Measurements from ENCODE around the gene WEE2.
A peak's percentile ranks its signal among the peaks of the same experiment; 100 is the strongest.

WEE2 gene

GRCh38 chr7:141691961-141692360, 16.2 kb upstream of the WEE2 start:
- DNase-seq, result no peak

DNA sequence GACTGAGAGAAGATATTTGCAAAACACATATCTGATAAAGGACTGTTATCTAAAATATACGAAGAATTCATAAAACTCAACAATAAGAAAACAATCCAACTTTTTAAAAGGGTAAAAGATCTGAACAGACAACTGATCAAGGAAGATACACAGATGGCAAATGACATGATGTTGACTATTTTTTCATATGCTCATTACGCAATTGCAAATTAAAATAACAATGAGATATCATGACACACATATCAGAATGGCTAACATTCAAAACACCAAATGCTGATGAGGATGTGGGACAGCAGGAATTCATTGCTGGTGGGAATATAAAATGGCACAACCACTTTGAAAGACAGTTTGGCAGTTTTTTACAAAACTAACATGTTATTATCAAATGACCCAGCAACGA, 15.1 kb upstream of the WEE2 start:
- DNase-seq, result no peak

- no peak for DNase-seq
Measured at GRCh38 chr7:141695803-141696289, 12.3 kb upstream of the WEE2 start.

DNA sequence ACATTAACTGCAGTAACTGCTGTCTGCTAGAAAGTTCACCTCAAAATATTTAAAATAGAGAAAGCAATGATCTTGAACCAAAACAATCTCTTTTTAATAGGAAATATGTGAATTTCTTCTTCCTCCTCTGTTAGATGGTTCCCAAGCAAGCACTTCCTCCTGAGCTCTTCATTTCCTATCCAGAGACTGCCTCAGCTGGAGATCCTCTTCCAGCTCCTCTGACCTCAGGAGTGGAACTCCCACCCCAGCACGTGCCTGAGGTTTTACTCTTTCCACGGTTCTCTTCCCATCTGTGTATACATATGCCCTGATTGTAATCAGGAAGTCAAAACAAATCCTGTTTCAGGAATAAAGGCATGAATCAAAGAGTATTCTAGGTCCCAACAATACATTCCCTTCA, 11.8 kb upstream of the WEE2 start:
- DNase-seq, result no peak

DNA sequence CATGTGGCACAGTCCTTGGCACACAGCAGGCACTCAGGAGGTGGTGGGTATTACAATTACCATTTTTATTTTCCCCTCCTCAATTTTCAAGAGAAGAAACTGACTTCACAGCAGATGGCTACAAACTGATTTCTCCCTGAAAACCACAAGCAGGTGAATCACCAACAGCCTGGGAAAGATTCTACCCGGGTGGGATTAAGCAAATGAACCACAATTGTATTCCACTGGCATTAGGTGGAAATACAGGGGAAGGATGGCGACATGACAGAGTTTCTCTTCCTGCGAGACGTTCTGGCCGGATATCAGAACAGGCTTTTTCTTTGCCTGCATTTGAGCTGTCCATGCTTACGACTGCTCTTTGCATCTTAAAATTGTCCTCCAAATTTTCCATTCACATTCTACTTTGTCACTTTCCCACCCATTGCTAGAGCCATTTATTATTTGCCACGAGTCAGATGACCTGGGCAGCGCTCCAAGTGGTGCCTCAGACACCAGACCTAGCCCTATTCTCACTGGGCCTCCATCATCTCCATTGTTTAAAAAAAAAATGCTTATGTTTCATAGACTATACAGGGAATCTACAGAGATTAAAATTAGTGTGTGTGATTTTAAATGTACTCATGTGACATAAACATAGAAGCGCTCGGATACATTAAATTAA, 10.8 kb upstream of the WEE2 start:
- no peak for DNase-seq

DNA sequence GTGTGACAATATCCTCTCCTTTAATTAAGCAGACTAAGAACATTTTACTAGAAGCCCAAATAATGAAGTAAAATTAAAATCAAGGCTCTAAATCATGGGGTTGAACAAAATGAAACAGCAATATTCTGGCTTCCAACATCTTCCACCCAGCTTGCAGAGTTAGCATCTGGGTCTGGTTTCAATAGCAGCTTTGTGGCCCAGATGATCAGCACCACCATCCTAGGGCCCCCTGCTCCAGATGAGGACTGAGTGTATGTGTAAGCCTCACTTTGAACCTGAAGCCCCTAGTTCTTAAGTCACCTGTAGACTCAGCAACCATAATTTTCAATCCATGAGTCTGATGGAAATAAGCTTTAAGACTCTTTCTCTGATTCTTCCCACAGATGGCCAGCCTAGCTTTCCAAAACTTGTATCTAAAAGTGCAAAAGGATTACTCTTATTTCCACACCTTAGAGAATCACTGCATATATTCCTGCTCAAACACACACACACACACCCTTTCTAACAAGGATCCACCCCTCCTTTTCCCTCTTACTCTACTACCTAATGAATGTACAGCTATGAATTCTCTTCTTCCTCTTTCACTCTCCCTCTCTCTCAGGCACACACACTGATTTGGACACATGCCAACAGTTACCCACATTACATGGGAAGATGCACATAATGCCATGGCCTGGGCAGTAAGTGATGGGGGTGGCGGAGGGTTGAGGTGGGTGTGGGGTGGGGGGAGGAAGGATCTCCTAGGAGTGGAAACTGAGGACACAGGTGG, 9.7 kb upstream of the WEE2 start:
- no peak for DNase-seq

GRCh38 chr7:141699860-141700259, 8.3 kb upstream of the WEE2 start:
- DNase-seq, result no peak

DNA sequence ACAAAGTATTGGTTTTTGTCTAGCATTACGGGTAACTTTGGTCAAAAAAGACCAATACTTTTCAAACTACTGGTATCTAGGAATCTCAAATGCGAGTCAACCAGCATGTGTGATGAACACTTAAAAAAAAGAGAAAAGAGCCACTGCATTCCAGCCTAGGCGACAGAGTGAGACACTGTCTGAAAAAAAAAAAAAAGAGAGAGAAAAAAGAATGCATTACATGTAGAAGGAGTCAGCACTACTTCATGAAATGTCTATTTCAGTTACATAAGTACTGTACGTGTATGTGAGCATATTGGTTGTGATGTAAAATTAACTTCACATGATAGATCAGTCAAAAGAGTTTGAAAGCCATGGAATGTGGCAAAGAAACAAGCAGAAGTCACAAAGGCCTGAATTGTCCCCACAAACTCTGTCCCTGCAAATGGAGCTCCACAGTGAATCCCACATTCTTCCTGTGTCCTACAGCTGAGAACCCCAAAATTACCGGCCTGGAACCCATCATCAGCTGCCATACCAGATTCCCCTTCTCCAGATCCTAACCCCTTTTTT, 7.8 kb upstream of the WEE2 start:
- no peak for DNase-seq

DNA sequence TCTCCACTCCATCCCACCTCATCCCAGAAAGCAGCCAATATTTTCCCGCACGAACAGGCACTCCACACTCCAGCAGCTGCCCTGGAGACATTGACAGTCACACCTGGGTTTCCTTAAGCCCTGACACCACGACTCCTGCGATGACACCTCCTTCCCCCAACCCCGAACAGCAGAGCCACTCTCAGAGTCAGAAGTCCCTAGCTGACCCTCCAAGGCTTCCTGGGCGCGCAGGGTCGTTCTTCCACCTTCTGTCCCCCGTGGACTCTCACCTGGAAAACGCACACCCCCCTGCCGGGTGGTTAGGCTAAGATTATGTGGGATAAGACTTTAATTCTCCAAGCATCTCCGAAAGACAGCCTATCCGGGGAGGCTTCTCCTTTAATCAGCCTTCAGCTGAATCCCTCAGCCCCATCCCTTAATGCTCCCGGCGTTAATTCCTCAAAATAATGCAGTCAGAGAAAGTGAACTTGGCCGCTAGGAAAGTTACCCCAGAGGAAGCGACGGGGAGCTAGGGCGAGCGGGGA, 7.2 kb upstream of the WEE2 start:
- no peak for DNase-seq

DNA sequence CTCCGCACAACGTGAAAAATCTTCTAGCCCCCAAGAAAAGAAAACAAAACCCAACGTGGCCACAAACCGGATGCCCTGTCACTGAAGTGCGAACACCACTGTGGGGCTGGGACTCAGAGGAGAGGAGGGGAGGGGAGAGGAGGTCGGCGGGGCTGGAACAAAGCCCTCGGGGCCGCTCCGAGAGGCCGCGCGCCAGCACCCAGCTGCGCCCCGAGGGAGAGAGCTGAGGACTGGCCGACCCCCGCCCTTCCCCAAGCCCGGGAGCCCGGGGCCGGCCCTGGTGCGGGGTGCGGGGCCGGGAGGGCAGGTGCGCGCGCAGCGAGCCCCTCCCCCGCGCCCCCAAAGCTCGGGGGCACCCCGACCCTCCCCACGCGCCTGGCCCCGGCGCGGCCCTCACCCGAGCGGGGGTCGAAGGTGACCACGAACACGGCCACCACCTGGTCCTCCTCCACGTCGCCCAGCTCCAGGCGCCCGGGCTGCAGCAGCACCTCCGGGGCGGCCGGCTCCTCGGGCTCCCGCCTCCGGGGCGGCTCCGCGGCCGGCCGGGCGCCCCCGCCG, 6.6 kb upstream of the WEE2 start:
- DNase-seq, result peak; percentile 78

GRCh38 chr7:141702047-141702567, 6.0 kb upstream of the WEE2 start, which contains the start of gene DENND11:
Gene DENND11 (minus strand): TSS chr7:141702166. CDS start chr7:141702153, 13 bp downstream.
- peak; percentile 56 for DNase-seq

GRCh38 chr7:141702892-141703291, 5.3 kb upstream of the WEE2 start:
- no peak for DNase-seq

DNA sequence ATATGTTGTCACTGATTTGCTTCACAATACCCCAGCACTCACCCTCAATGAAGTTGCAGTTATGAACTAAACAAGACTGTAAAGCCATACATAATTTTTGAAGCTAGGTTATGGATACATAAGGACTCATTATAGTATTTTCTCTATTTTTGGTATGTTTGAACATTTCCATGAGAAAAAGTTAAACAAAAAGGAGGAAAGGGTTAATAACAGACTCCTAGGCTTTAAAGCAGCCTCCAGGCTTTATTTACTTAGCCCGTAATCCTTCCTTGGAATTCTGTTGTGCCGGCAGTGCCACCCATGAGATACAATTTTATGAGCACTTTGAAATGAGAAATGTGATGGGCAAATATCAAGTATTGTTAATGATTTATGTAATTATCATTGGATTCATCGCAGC, 4.0 kb upstream of the WEE2 start:
- no peak for DNase-seq

GRCh38 chr7:141704741-141705140, 3.4 kb upstream of the WEE2 start:
- no peak for DNase-seq

GRCh38 chr7:141706239-141707064, 1.7 kb upstream of the WEE2 start:
- no peak for DNase-seq

DNA sequence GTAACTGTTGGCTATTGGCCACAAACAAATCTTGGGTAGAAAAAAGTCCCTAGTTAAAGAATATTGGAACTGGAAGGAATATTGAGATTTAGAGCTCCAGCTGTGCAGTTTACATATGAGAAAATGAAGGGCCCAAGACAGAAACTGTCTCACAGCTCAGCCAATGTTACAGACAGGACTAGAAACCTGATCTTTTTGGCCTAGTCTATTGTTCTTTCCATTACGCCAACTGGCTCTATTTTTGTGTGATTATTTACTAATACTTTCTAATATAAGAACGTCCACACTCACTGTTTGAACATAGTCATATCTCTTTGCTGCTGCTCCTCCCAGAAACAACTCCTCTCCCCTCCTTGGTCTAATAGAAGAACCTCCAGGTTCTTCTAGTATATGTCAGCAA, 1.2 kb downstream of the WEE2 start:
- no peak for DNase-seq

- DNase-seq, result no peak
Measured at GRCh38 chr7:141709749-141710148, 1.6 kb downstream of the WEE2 start.

DNA sequence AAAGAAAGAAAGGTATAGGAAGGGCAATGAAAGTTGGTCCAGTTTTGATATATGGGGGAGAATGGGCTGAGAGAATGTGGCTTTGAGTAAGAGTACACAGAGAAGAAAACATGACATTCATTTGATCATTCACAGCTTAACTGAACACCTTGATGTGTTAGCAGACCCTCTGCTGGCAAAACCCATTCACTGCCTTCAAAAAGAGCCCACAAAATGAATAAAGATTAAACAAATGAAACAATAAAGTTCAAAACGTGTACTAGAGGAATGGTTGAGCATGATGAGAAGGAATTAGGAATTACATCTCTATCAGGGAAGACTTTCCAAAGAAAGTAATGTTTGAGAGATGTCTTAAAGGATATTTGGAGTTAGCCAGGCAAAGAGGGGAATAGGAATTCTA, 2.1 kb downstream of the WEE2 start:
- DNase-seq, result no peak

DNA sequence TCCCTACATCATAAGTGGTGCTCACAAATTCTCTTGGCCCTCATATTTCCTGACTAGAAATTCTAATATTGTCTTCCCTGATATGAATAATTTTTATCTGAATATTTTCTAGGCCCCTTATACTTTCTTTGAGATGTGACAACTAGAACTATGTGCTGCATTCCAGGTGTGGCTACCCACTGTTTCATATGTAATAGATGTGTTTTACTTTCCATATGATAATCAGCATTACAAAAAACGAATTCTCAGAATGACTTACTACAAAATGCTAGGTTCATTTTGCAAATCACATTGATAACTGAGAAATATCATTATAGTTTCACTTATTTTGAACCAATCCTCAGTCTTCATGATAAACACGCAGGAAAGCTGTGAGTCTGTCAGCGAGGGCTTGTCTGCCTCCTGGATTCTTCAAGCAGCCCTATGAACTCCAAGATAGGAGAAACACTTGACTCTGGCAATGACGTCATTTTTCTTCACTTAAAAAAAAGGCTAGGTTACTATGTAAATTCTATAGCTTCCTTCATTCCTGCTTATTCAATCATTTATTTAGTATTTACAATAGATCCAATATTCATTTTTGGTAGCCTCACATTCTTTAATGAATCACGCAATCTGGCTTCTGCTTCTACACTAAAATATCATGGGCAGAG, 4.6 kb downstream of the WEE2 start:
- DNase-seq, result no peak

- no peak for DNase-seq
Measured at GRCh38 chr7:141713890-141714289, 5.7 kb downstream of the WEE2 start.

- DNase-seq, result no peak
Measured at GRCh38 chr7:141714571-141714970, 6.4 kb downstream of the WEE2 start.

- DNase-seq, result no peak
Measured at GRCh38 chr7:141715018-141715417, 6.9 kb downstream of the WEE2 start.
